ENCODE measurements around the gene S1PR1.

GRCh38 chr1:101278845-101279244 is 42.0 kb downstream of the S1PR1 start:
- TF ChIP-seq SUZ12 (IDR thresholded peaks at IDR 0.05) (no peak), FOXK2 (IDR thresholded peaks at IDR 0.05) (no peak)
- TF ChIP-seq, protein P1, sequence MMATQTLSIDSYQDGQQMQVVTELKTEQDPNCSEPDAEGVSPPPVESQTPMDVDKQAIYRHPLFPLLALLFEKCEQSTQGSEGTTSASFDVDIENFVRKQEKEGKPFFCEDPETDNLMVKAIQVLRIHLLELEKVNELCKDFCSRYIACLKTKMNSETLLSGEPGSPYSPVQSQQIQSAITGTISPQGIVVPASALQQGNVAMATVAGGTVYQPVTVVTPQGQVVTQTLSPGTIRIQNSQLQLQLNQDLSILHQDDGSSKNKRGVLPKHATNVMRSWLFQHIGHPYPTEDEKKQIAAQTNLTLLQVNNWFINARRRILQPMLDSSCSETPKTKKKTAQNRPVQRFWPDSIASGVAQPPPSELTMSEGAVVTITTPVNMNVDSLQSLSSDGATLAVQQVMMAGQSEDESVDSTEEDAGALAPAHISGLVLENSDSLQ (IDR thresholded peaks at IDR 0.05) = no peak

Data from HEK293T (cell line).